Stimulated activated CD4-positive, alpha-beta T cell treated with anti-CD3 and anti-CD28 coated beads, TNF-alpha, amount 100 ng/mL, for 24 hours (primary cell): ENCODE measurements around the gene SORL1.

ENCODE experiments used
- DNase-seq, 3 experiments: peaks; one replicate each; pipeline ENCODE4 v3.0.0-alpha.2; 2020; ENCODE audit warnings: low read depth in 3 of 3

SORL1 gene

DNA sequence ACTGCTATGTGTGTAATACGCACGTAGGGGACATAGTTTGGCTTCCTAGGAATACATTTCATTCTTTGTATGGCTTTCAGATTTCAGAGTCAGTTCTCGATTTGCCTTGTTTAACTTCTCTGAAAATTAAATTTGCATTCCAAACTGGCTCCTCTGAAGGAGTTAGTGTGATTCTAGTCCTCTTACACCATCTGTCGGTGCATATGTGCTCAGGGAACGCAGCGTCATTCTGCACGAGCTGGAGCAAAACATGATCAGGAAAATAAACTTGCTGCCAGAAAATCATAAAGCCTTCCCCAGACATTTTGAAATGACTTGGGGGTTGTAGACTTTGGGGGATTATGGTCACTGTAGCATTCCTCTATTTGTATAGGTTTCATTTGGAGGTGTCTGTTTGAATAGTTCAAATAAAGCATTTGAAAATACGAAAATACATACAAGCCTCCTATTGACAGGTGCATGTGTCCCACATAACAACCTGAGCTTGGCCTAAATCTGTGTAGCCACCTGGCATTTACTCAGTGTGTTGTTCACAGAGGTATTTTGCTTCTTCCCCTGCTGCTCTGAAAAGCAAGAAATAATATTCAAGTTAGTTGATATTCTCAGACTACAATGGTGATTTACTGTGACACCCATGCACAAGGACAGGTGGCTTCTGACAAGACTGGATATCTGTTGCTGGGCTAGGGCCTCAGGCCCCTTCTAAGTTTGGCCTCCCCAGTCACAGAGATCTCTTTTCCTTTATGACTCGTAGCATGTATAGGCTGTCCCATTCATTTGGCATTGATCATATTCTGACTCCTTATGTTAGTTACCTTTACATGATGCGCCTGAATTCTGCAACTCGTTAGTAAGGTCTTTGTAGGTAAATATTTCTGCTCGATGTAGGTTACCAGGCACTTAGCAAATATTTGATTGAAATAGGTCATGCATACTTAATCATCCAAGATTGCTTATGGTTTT, 82.3 kb downstream of the SORL1 start:
- no peak for DNase-seq

DNA sequence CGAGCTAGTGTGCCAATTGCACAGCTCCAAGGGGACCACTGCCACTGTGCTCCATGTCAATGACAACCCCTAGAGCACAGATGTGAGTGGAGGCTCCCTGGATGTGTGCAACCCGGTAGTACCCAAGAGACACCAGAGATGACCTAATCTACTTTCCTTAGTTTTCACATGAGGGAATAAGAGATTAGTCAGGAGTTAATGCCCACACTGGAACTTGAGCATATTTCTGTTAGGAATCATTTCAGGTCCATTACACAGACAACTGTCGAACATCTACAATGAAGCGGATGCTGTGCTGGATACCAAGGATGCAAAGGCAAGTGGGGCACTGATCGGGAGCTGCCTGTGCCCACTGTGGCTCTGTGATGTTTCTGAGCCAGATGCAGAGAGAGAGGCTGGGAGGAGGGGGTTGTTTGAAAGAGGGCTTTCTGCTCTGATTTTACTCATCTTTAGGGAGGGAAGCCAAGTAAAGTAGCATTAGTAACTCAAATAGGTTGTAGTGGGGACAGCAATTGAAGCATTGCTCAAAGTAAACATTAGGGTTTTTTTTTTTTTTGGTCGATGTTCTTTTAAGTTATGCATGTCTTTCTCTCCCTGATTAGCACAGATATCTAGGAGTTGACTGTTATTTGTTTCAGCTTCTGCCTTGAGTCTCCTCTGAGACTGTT, 83.1 kb downstream of the SORL1 start:
- DNase-seq = no peak

DNA sequence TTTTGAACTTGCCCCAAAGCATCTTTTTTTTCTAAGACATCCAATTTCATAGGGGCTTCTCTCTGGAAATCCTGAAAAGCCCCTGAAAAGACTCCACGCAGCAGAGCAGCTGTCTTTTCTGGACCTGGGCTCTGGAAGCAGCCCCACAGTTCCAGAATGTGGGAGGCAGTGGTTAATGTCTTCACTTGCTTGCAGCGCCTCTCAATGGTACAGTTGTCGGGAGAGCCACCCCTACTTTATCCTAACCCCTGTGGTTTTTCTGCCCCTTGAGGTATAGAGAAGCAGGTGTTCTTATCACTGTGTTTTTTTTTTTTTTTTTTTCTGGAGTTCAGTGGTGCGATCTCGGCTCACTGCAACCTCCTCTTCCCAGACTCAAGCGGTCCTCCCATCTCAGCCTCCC, 84.0 kb downstream of the SORL1 start:
- DNase-seq = no peak

DNA sequence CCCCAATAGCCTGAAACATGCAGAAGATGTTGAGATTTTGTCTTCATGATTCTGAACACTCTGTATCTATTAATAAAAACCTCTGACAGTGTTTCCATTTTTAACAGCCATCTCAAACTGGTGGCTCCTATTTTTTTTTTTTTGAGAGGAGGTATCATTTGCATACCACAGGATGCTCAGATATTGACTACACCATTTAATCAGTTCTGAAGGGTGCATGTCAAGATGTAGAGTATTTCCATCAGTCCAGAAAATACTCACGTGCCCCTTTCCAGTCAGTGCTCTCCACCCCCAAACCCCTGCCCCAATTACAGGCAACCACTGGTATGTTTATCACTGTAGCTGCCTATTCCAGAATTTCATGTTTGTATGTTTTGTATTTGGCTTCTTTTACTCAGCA, 85.9 kb downstream of the SORL1 start:
- no peak for DNase-seq

DNA sequence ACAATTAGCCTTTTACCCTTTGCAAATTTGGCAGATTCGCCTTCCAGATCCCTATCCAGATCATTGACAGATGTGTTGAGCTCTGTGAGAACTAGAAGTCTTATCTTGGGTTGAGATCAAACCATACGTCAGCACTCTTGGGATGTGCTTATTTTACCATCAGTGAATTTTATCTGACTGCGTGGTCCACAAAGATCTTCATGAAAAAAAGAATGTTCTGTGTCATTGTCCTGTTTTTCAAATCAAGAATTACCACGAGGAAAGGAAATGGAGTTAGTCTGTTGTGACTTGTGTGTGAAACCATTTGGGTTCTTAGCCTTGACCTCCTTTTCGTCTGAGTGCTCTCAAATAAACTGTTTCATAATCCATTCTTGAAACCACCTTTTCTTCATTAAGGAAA, 86.9 kb downstream of the SORL1 start:
- DNase-seq = no peak

DNA sequence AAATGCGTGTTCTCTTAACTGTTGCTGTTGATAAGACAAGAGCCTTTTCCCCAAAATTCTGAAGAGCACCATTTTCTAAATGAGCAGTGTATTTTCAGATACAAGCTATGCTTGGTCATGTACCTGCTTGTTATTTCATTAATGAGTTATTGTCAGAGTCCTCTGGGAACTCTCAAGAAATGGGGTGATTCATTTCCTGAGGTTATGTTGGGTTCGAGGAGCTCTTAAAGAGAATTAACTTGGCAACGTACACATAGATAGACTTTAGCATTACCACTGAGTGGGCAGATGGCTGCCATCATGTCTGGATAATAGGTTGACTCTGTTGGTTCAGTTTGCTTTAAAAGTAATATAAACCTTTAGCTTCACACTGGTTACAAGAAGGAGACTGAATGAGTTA, 88.5 kb downstream of the SORL1 start:
- DNase-seq = no peak

DNA sequence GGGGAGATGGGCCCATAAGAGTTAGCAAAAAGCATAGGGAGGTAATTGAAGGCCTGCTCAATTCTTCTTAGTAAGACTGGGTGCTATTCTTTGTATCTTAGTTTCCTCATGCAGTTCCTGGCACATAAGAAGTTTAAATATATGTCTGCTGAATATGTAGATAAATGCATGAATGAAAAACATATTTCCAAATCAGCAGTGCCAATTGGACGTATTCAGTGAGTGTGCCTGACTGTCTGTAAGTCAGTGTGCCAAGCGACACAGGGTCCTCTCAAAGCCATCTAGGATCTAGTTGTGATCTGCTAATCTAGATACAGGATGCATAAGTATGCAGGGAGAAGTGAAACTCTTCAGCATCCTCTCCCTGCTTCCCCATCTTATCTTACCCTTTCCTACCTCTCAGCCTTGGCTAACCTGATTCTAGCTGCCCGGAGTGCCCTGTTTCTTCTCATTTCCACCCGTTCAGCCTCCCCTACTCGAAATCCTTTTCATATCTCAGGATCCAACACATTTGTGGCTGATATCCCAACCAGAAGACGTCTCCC, 91.8 kb downstream of the SORL1 start:
- DNase-seq = no peak

DNA sequence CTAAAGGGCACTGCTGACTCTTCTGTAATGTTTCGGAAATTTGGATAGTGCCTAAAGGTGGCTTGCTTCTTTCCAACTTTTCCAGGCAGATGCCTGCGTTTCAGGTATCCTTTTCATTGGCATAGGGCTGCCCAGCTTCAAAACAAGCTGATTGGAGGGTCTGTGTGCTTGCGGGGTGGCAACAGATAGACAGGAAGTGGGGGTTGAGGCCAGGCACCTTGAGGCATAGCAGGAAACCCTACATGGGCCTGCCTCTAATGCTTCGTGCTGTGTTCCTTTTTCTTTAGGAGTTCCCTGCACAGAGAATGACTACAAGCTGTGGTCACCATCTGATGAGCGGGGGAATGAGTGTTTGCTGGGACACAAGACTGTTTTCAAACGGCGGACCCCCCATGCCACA, 92.8 kb downstream of the SORL1 start:
- no peak for DNase-seq

DNA sequence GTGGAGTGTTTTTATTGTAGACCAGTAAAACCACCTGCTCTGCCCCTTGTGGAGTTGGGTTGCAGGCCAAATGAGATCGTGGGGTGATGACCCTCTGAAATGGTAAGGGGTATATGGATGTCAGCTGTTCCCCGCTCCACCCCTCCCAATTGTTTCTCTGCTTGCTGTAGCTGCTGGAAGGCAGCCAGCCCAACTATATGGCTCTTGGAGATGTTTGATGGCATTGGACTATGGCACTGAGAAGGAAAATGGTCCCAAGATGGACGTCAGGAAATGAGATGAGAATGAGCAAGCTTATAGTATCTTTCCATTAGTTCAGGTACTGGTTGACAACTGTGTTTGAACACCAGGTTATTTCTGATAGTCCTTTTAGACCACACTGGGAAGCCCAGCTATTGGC, 95.5 kb downstream of the SORL1 start:
- DNase-seq = no peak

DNA sequence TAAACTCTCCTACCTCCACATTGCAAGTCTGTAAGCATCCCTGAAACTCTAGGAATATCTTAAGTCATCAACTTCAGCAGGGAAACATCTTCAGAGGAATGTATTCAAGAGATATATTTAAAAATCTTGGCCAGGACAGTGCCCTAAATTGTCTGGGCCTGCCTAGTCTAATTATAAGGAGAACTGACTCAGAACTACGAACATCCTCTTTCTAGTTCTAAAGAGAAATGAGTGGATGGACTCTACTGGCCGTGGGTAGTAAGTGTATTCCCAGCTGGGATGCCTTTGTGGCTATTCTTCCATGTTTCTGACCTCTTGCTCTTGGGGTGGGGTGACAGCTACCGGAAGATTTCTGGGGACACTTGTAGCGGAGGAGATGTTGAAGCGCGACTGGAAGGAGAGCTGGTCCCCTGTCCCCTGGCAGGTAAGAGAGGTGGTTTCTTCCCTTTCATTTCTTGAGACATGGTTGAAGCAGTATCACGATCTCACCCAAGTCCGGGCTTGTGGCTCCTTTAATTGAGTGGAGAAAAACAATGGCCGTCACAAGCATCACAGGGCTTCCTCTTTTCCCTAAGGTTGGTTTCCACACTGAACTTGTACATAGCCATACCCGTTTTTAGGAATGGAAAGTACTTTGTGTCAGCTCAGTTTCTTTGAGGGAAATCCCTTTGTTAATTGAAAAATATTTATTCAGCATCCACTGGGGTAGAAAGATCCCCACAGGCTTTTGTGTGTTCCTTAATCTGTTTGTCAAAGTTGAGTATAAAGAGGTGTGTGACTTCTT, 98.3 kb downstream of the SORL1 start:
- no peak for DNase-seq

DNA sequence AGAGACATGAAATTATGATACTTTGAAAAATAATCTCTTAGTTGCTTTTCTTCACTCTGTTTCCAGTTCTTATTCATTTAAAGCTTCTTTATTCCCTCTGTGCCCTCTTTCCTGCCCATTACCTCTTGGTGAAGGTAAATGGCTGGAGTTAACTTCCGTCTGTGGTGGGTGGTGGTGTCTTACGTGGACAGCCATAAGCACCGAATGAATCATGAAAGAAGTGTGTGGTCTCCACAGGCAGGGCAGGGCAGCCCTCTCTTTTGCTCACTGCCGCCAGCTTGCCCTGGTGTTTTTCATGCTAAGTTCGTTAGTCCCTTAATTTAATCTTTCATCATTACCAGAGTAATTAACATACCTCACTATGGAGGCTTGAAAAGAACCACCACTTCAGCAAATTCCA, 99.3 kb downstream of the SORL1 start:
- DNase-seq = no peak

DNA sequence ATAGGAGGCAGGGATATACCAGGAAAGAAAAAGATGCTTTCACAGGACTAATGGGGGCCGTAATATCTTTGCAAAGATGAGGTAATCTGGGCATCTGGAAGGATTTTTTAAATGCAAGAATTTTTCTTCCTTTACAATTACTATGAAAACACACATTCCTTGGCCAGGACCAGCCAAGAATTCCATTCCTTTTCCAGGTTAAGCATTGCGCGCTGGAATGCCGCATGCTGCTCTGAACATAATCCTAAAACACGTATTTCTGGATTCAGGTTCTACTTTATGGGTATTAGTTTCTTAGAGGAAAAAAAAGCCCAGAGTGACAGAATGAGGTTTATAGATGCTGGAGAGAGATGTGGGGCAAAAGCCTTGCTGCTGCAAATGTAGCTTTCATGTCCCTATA, 100.0 kb downstream of the SORL1 start:
- no peak for DNase-seq

DNA sequence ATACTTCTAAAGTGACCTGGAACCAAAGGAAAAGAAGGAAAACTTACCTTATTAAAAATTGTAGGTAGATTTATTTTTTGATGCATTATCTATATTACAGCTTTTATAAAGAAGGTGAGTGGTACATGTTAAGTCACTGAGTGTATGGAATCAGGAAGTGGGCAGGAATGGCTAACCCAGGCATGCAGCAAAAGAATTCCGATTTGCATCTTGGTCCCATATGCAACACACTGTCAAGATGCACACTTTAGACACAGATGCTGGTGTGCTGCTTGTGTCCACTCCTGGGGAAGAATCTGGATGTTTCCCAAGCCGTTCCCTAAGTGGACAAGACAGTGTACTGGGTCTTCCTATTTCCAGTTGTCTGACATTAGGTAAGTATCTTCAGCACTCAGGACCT, 100.5 kb downstream of the SORL1 start:
- no peak for DNase-seq

DNA sequence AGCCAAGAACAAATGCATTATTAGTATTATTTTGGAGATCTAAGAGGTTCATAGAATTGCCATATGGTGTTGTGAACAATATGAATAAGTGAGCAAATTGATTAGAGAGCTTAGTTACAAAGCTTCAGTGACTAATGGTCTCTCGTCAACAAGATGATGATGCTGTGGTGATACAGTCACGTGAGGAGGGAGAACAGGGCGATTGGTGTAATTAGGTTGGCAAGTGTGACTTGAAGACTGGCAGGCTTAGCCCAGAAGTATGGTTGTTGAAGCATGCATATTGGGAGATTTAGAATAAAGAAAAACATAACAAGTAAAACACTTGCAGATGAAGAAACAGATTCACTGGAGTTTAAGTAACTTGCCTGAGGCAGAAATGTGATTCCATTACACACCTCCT, 101.3 kb downstream of the SORL1 start:
- no peak for DNase-seq

DNA sequence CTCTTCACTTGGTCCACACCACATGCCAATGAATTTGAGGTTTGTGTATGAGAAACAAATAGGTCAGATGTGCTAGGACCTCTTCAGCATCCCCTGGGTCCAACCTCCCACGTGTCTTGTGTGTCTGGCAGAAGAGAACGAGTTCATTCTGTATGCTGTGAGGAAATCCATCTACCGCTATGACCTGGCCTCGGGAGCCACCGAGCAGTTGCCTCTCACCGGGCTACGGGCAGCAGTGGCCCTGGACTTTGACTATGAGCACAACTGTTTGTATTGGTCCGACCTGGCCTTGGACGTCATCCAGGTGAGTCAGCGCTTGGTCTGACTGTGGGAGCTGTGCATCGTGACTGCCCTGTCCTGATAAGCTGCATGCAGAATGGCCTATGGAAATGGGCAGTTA, 101.7 kb downstream of the SORL1 start:
- no peak for DNase-seq

DNA sequence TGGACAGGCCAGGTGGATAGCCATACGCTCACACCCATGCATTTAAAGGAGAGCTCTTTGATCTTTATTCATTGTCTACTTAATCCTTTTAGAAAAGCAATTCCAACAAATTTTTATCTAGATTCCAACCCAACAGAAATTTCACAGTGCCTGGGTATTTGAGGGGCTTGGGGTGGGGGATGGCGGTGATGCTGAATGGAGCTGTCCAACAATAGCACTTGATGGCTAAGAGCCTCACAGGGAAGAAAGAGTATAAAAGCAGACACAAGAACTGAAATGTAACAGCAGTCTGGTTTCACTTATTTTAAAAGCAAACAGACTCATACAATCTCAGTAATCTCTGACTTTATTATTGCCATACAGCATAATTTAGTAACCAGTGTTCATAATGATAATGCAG, 102.4 kb downstream of the SORL1 start:
- DNase-seq = no peak

DNA sequence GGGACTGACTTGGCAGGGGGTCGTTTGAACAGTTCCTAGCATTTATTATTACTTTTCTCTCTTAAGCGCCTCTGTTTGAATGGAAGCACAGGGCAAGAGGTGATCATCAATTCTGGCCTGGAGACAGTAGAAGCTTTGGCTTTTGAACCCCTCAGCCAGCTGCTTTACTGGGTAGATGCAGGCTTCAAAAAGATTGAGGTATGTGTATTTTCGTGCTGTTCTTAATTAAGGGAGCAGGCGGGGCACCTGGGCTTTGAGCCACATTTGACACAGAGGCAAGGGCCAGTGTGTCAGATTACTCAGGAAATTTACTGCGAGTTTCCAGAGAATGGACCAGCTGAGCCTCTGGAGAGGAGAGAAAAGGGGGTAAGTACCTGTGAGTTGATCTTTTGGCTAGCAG, 103.0 kb downstream of the SORL1 start:
- DNase-seq = no peak

DNA sequence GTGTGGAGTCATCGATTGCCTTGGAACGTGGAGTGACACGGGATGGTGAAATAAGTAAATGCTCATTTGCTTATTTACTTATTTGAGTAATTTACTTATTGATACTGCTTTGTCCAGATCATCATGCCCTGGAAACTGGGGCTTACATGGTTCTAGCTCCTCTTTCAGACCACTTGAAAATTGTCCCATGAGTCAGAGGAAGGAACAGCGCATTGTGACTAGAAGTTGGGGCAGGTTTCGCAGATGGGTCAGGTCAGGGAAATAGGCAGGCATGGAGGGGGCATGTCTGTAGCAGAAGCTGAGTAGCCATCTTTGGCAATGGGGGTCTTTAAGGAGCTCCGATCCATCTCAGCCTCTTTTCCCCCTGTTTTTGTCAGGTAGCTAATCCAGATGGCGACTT, 104.8 kb downstream of the SORL1 start:
- no peak for DNase-seq

DNA sequence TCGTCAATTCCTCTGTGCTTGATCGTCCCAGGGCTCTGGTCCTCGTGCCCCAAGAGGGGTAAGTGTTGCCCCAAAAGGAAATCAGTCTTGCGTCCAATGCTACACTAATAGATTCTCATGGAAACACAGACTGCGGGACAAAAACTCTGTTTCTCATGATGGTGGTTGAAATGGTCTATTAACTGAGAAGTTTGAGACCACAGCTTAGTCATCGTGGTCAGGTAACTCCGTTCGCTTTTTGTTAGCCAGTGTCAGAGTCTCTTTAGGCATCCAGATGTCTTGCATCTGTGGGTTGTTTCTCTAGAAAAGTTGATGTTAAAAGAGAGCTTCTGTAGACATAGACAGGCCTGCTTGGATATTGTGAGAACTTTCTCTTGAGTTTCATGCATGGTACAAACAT, 105.2 kb downstream of the SORL1 start:
- DNase-seq = no peak

DNA sequence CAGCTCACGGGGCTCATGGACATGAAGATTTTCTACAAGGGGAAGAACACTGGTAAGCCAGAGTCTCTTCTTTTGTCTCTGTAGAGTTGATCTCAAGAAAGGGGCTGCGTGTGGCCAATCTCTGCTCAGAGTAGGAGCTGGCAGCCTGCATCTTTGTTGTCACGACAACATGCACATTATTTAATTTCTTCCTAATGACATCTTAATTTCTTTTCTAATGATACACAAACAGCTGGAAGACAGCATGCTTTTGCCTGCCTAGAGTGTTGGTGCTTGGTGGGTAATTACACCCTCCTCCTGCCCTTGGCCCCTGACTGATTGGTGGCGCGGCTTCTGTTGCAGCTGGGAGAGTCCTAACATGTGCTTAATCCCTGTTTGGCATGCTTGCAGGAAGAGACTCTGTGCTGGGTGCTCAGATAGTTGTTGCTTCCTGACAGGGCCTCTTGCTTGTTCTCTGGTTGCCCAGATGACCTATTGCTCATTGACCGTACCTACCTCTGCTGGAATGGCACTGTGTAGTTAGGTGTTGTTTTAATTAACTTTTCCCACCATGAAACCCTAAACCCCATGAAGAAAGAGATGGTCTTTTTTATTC, 107.6 kb downstream of the SORL1 start:
- DNase-seq = no peak

DNA sequence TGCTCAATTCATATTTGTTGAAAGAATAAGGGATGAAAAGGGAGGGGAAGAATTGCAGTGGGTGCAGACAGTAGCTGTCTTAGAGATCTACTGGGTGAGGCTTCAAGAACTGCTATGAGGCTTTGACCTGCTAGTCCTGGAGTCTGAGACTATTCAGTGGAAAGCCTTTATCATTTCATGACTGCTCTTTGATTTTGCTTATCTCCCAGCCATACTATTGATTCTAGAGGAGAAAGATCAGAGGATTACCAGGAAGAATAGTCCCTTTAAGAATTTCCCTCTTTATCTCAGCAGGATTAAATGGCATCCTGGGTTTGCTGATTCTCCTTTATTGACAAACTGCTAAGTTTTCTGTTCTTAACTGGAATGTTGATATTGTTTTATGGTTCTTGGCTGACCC, 108.1 kb downstream of the SORL1 start:
- no peak for DNase-seq

DNA sequence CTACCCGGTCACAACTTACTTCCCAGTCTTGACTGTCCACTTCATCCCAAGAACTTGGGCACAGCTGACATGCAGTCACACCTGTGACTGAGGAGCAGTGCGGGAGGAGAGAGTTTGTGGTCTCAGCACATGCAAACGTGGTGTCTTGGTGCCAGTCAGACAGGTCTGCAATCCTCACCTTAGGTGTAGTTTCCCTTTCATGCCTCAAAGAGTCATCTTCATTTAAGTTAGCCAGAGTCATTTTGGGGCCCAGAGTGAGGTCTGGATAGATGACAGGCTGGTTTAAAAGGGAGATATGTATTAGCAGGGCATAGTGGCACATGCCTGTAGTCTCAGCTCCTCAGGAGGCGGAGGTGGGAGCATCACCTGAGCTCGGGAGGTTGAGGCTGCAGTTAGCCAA, 109.1 kb downstream of the SORL1 start:
- DNase-seq = no peak
